H1 (cell line): ENCODE results near the gene TMEM92. TPM values are rescaled to one million over a fixed set of nuclear protein-coding genes. Genes with fewer than 3 reads are reported as not detected.

ENCODE experiments used
- CTCF ChIA-PET: fragments of 300-600 bp; sonication (Branson Sonifier 250); formaldehyde crosslinking; loops from one replicate; lab custom pipeline; 2021; ENCODE audit not compliant: partially characterized antibody; lab: Charles Lee
- POLR2A ChIA-PET: fragments of 300-600 bp; sonication (Branson Sonifier 250); formaldehyde crosslinking; loops from one replicate; lab custom pipeline; 2021; ENCODE audit warnings: inconsistent platforms; ENCODE audit not compliant: partially characterized antibody; lab: Charles Lee
- DNase-seq, 2 experiments: peaks; one replicate each; pipeline versions ENCODE4 v3.0.0 to v3.0.0-alpha.2; 2010 to 2022; ENCODE audit warnings: low spot score in 2 of 2, low read depth in 1 of 2, mixed read lengths in 1 of 2
- FAIRE-seq: peaks from 2 replicates; lab custom pipeline; 2011; peaks lifted over from hg19 to GRCh38; lab: Jason Lieb, UNC
- H2AFZ ChIP-seq: 2 replicates; pipeline ENCODE4 v1.8.1; 2012; ENCODE audit warnings: low read length, inconsistent platforms
- H2AK5ac ChIP-seq: 2 replicates; pipeline ENCODE4 v1.6.1; 2013; ENCODE audit warnings: low read depth, low read length
- H2BK120ac ChIP-seq: replicated peaks from 2 replicates; pipeline ENCODE3; 2013; ENCODE audit warnings: low read depth, low read length, inconsistent platforms
- H2BK12ac ChIP-seq: 2 replicates; pipeline ENCODE4 v1.6.1; 2013; ENCODE audit warnings: low read depth, low read length
- H2BK15ac ChIP-seq: 2 replicates; pipeline ENCODE4 v1.6.1; 2013; ENCODE audit warnings: low read length
- H2BK20ac ChIP-seq: 2 replicates; pipeline ENCODE4 v1.6.1; 2013; ENCODE audit warnings: low read length
- H2BK5ac ChIP-seq: 2 replicates; pipeline ENCODE4 v1.6.1; 2013; ENCODE audit warnings: low read depth, low read length
- H3K14ac ChIP-seq: 2 replicates; pipeline ENCODE4 v1.6.1; 2013; ENCODE audit warnings: inconsistent platforms; ENCODE audit not compliant: insufficient read length
- H3K18ac ChIP-seq: 2 replicates; pipeline ENCODE4 v1.6.1; 2013; ENCODE audit warnings: low read length; ENCODE audit errors: extremely low read depth
- H3K23ac ChIP-seq: 2 replicates; pipeline ENCODE4 v1.6.1; 2013; ENCODE audit warnings: inconsistent platforms; ENCODE audit not compliant: insufficient read length
- H3K23me2 ChIP-seq: 2 replicates; pipeline ENCODE4 v1.6.1; 2013; ENCODE audit warnings: low read depth, low read length
- H3K27ac ChIP-seq: 2 replicates; pipeline ENCODE4 v1.6.1; 2011; ENCODE audit warnings: low read depth, low read length, inconsistent platforms
- H3K27me3 ChIP-seq, 4 experiments: replicated peaks in 1 of 4; 1 replicate in 1 of 4; 2 replicates in 3 of 4; pipeline versions ENCODE4 v1.6.1 to v1.8.1; 2011 to 2013; ENCODE audit warnings: low read length in 3 of 4, mild to moderate bottlenecking in 3 of 4, inconsistent platforms in 2 of 4, mixed read lengths in 2 of 4, moderate library complexity in 1 of 4; ENCODE audit not compliant: control insufficient read depth in 3 of 4, insufficient read depth in 3 of 4; ENCODE audit errors: extremely low read depth in 1 of 4
- H3K36me3 ChIP-seq, 4 experiments: 2 replicates each; pipeline versions ENCODE4 v1.6.1 to v1.8.1; 2011 to 2013; ENCODE audit warnings: mild to moderate bottlenecking in 4 of 4, low read length in 3 of 4, moderate library complexity in 2 of 4, control low read depth in 1 of 4, inconsistent platforms in 1 of 4; ENCODE audit not compliant: insufficient read depth in 4 of 4, control insufficient read depth in 2 of 4
- H3K4ac ChIP-seq: replicated peaks from 2 replicates; pipeline ENCODE3; 2013; ENCODE audit warnings: low read length, low read depth, mixed read lengths, inconsistent platforms; ENCODE audit not compliant: insufficient read length
- H3K4me1 ChIP-seq, 4 experiments: replicated peaks in 1 of 4; 1 replicate in 1 of 4; 2 replicates in 3 of 4; pipeline versions ENCODE4 v1.6.1 to v1.8.1; 2011 to 2013; ENCODE audit warnings: low read length in 3 of 4, inconsistent platforms in 2 of 4, mixed read lengths in 1 of 4; ENCODE audit not compliant: insufficient read depth in 4 of 4, control insufficient read depth in 3 of 4
- H3K4me2 ChIP-seq, 2 experiments: 2 replicates each; pipeline versions ENCODE4 v1.6.1 to v1.8.1; 2011 to 2013; ENCODE audit warnings: low read depth in 2 of 2, low read length in 2 of 2, control low read depth in 1 of 2, inconsistent platforms in 1 of 2, mild to moderate bottlenecking in 1 of 2; ENCODE audit not compliant: insufficient read depth in 1 of 2
- H3K4me3 ChIP-seq, 4 experiments: fragments of 200-600, 300-600 bp in 1 of 4; sonication (generic), shearing (Covaris generic), sonication (Bioruptor Twin) in 1 of 4; 2 replicates each; pipeline versions ENCODE4 v1.5.1 to v1.8.1; 2011 to 2016; ENCODE audit warnings: low read length in 4 of 4, low read depth in 3 of 4, control low read depth in 2 of 4, inconsistent platforms in 2 of 4, mild to moderate bottlenecking in 2 of 4, mixed read lengths in 1 of 4, moderate library complexity in 1 of 4; ENCODE audit not compliant: insufficient read depth in 2 of 4; ENCODE audit errors: extremely low read depth in 1 of 4
- H3K56ac ChIP-seq: replicated peaks from 2 replicates; pipeline ENCODE3; 2013; ENCODE audit warnings: low read depth, mild to moderate bottlenecking, mixed read lengths, low read length, inconsistent platforms; ENCODE audit not compliant: insufficient read length
- H3K79me1 ChIP-seq: 2 replicates; pipeline ENCODE4 v1.6.1; 2013; ENCODE audit warnings: low read depth, low read length, control low read depth
- H3K79me2 ChIP-seq, 2 experiments: 2 replicates each; pipeline versions ENCODE4 v1.6.1 to v1.8.1; 2012 to 2013; ENCODE audit warnings: low read length in 2 of 2, mild to moderate bottlenecking in 2 of 2, inconsistent platforms in 1 of 2; ENCODE audit not compliant: insufficient read depth in 2 of 2, control insufficient read depth in 1 of 2
- H3K9ac ChIP-seq, 4 experiments: replicated peaks in 1 of 4; 1 replicate in 1 of 4; 2 replicates in 3 of 4; pipeline versions ENCODE4 v1.6.1 to v1.8.1; 2011 to 2013; ENCODE audit warnings: low read depth in 3 of 4, low read length in 3 of 4, control low read depth in 2 of 4, mild to moderate bottlenecking in 2 of 4, moderate library complexity in 2 of 4, inconsistent platforms in 1 of 4; ENCODE audit errors: extremely low read depth in 1 of 4
- H3K9me3 ChIP-seq, 2 experiments: 2 replicates each; pipeline versions ENCODE4 v1.6.1 to v1.8.1; 2012 to 2013; ENCODE audit warnings: mild to moderate bottlenecking in 2 of 2, moderate library complexity in 2 of 2, control low read depth in 1 of 2, inconsistent platforms in 1 of 2, low read depth in 1 of 2, low read length in 1 of 2, mixed read lengths in 1 of 2; ENCODE audit not compliant: insufficient read depth in 2 of 2
- H4K20me1 ChIP-seq, 2 experiments: replicated peaks in 1 of 2; 2 replicates each; pipeline versions ENCODE3 to v1.8.1; 2011 to 2013; ENCODE audit warnings: inconsistent platforms in 2 of 2, low read length in 2 of 2, mild to moderate bottlenecking in 1 of 2; ENCODE audit not compliant: insufficient read depth in 2 of 2, control insufficient read depth in 1 of 2
- H4K5ac ChIP-seq: 2 replicates; pipeline ENCODE4 v1.6.1; 2013; ENCODE audit warnings: low read length, low read depth, mixed read lengths, inconsistent platforms; ENCODE audit not compliant: insufficient read length
- H4K8ac ChIP-seq: 2 replicates; pipeline ENCODE4 v1.8.0; 2013; ENCODE audit warnings: mild to moderate bottlenecking, moderate library complexity, low read length, inconsistent platforms; ENCODE audit not compliant: insufficient read depth; ENCODE audit errors: extremely low read depth
- H4K91ac ChIP-seq: replicated peaks from 2 replicates; pipeline ENCODE3; 2013; ENCODE audit warnings: low read length, mixed read lengths, inconsistent platforms; ENCODE audit not compliant: insufficient read length
- ASH2L ChIP-seq: fragments of 200-600, 300-600 bp; sonication (generic); IDR thresholded peaks from one replicate; pipeline ENCODE4 v1.7.1; 2017; ENCODE audit warnings: low read length
- BRCA1 ChIP-seq: IDR thresholded peaks from 2 replicates; pipeline ENCODE4 v1.6.1; 2012; ENCODE audit warnings: low read depth, low read length, improper control_type of control experiment
- CBX5 ChIP-seq: fragments of 300-800, 300-1000 bp; sonication (generic); IDR thresholded peaks from 2 replicates; pipeline ENCODE4 v1.7.1; 2016; ENCODE audit warnings: antibody characterized with exemption, low read length, low read depth
- FOSL1 ChIP-seq: IDR thresholded peaks from 2 replicates; pipeline ENCODE4 v1.6.1; 2011; ENCODE audit warnings: mild to moderate bottlenecking, low read depth, low read length, moderate library complexity; ENCODE audit not compliant: insufficient read depth
- HDAC2 ChIP-seq, 2 experiments: fragments of 300-600 bp in 1 of 2; sonication (generic) in 1 of 2; IDR thresholded peaks; 2 replicates each; pipeline ENCODE4 v1.6.1; 2011 to 2012; ENCODE audit warnings: low read depth in 2 of 2, low read length in 2 of 2, mild to moderate bottlenecking in 2 of 2, moderate library complexity in 2 of 2, borderline replicate concordance in 1 of 2, inconsistent platforms in 1 of 2
- HDAC6 ChIP-seq: IDR thresholded peaks from one replicate; pipeline ENCODE4 v1.7.1; 2012; ENCODE audit warnings: low read depth, mild to moderate bottlenecking, inconsistent platforms, low read length, moderate library complexity
- POU5F1 ChIP-seq: IDR thresholded peaks from 2 replicates; pipeline ENCODE4 v1.6.1; 2011; ENCODE audit warnings: low read depth, mild to moderate bottlenecking, low read length, moderate library complexity
- RBBP5 ChIP-seq: IDR thresholded peaks from 2 replicates; pipeline ENCODE4 v1.7.1; 2012; ENCODE audit warnings: low read depth, mild to moderate bottlenecking, inconsistent platforms, low read length, moderate library complexity, borderline replicate concordance
- RXRA ChIP-seq: IDR thresholded peaks from 2 replicates; pipeline ENCODE4 v1.6.1; 2011; ENCODE audit warnings: low read depth, mild to moderate bottlenecking, low read length, moderate library complexity; ENCODE audit not compliant: insufficient read depth
- SP2 ChIP-seq: IDR thresholded peaks from 2 replicates; pipeline ENCODE4 v1.6.1; 2012; ENCODE audit warnings: mild to moderate bottlenecking, low read length, inconsistent platforms
- TEAD4 ChIP-seq: IDR thresholded peaks from 2 replicates; pipeline ENCODE4 v1.6.1; 2012; ENCODE audit warnings: low read depth, low read length, inconsistent platforms, mixed read lengths
- USF2 ChIP-seq: IDR thresholded peaks from 2 replicates; pipeline ENCODE4 v1.6.1; 2011; ENCODE audit warnings: low read length, improper control_type of control experiment
- WGBS, 2 experiments: shearing (Covaris generic) in 1 of 2; methylation state at CpG; one replicate each; pipeline versions ENCODE4 v1.1.6 to v1.1.7; 2013 to 2015; ENCODE audit warnings: low lambda C conversion rate in 2 of 2, mixed read lengths in 2 of 2, inconsistent platforms in 1 of 2, low coverage in 1 of 2, missing lambda C conversion rate in 1 of 2; ENCODE audit not compliant: insufficient replicate concordance in 2 of 2, insufficient coverage in 1 of 2, insufficient read length in 1 of 2; ENCODE audit errors: extremely low coverage in 1 of 2, missing lambda C conversion rate in 1 of 2; 5-methylcytosine and 5-hydroxymethylcytosine counted together
- polyA plus RNA-seq, 7 experiments: library from polyadenylated mRNA; depleted of rRNA in 3 of 7; stranded (reverse) in 5 of 7; unstranded in 2 of 7; fragments of >200 nt in 5 of 7; fragments of 200-250 nt in 2 of 7; gene quantifications; 1 replicate in 5 of 7; 2 replicates in 1 of 7; 4 replicates in 1 of 7; pipeline versions ENCODE4 v1.2.1 to v1.2.3, GENCODE V29; 2011 to 2013; ENCODE audit warnings: missing spikeins in 2 of 7, mixed read lengths in 2 of 7
- total RNA-seq: library from RNA; stranded (reverse); fragmentation: NEBNext Ultra II Directional; extraction: Animal tissue kit (Norgen Biotek cat#: 25700); gene quantifications from 2 replicates; pipeline ENCODE4 v1.2.1, GENCODE V29; 2021

TMEM92 gene
- total and polyA plus RNA-seq, 2 of the 8 experiments (the other 6 are each of a cell fraction or from before 2014, with no cell fraction given), result 11.9 to 24.8 TPM

- no peaks in the 10 kb centered on the region for H3K27me3 ChIP-seq
- no peak overlapping the region for H3K4ac ChIP-seq
- no peak overlapping the region for H3K14ac ChIP-seq
- no peak overlapping the region for H3K9ac ChIP-seq
- no peak overlapping the region for H2BK120ac ChIP-seq
- no peaks in the 10 kb centered on the region for H3K79me1 ChIP-seq
- no peak overlapping the region for H2AFZ ChIP-seq
- H3K23ac ChIP-seq, result no peak overlapping the region
- 0 out of 2 replicates have a peak overlapping the region, but pooled peaks have one; percentile 21 for H2BK20ac ChIP-seq
- H4K20me1 ChIP-seq, result no peaks in the 10 kb centered on the region
- H4K91ac ChIP-seq, result no peak overlapping the region
- peak overlapping the region; percentile 87; the same call in 1 of the 2 replicates for H2BK5ac ChIP-seq
- H3K79me2 ChIP-seq, result no peaks in the 10 kb centered on the region; a peak in 1 of 4 replicates
- H3K4me2 ChIP-seq, result no peak overlapping the region
- no peak overlapping the region for H2BK15ac ChIP-seq
- peak overlapping the region; percentile 90; the same call in 1 of the 2 replicates for H2BK12ac ChIP-seq
- H3K56ac ChIP-seq, result no peak overlapping the region
- H3K18ac ChIP-seq, result peak overlapping the region; percentile 78; the same call in 1 of the 2 replicates
- no peak for DNase-seq
- no peak overlapping the region for H3K27ac ChIP-seq
- peaks cover 0 to 7% of the 10 kb centered on the region in 2 experiments; a peak in 2 of 4 replicates for H3K9me3 ChIP-seq
- no peak overlapping the region for H4K8ac ChIP-seq
- peaks cover 3 to 25% (median 17%) of the 10 kb centered on the region in 4 experiments; a peak in 6 of 7 replicates for H3K4me1 ChIP-seq
- POLR2A ChIA-PET, result interaction anchor here (1.3 kb wide), 1 partner anchor 8 kb away, joined by 3 read pairs; no protein-coding TSS in a partner anchor
- no peaks in the 10 kb centered on the region for H3K23me2 ChIP-seq
- CTCF ChIA-PET, result interaction anchor here (0.6 to 41.5 kb wide), 5 partner anchors 11 to 110 kb away, joined by 3 to 1349 read pairs (median 10); partner anchors contain the start of gene COL1A1
- no peak overlapping the region for H4K5ac ChIP-seq
- H2AK5ac ChIP-seq, result peak overlapping the region; percentile 93; the same call in 1 of the 2 replicates
- no peak for FAIRE-seq
- peaks cover 0 to 6% (median 0%) of the 10 kb centered on the region in 4 experiments; a peak in 2 of 8 replicates for H3K36me3 ChIP-seq
- 78% methylated on average over 7 of the region's 8 CpGs; no CpG with 5 or more reads in 1 of the 2 experiments for WGBS, 2 experiments
- no peak overlapping the region for H3K4me3 ChIP-seq
- TF ChIP-seq TEAD4 (no peak), ASH2L (no peak), USF2 (no peak), HDAC2 (IDR thresholded peaks at IDR 0.05; ENCODE audit: borderline replicate concordance in 1 of 2, low read depth in 2 of 2, low read length in 2 of 2) (no peak), BRCA1 (no peak), POU5F1 (no peak), HDAC6 (no peak), RXRA (no peak), CBX5 (no peak), FOSL1 (no peak), RBBP5 (no peak), SP2 (no peak)
Measured at GRCh38 chr17:50280068-50280467, 5.8 kb downstream of the TMEM92 start.
